Measurements from ENCODE around the gene CLCN3. TPM values are rescaled to one million over a fixed set of nuclear protein-coding genes. Genes with fewer than 3 reads are reported as not detected.

CLCN3 gene
- total RNA-seq, 2 donors from 2014 or later = 137 to 148 TPM

DNA sequence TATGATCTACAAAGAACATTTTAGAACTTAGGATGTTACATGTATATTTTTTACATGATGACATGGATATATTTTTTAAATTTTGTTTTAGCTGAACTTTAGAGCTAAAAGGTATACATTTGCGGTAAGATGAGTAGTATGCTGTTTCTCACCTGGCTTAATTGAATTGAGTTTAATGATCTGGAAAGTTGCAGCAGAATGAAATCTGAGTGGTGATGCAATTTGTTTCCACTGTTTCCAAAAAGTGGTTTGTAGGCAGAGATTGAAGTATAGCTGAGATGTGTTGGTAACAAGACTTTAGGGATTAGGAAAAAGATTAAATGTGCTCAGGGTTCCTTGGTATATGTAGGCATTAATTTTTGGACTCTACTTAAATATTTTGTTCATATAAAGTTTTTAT lies 69.3 kb downstream of the CLCN3 start:
- no peaks in the 10 kb centered on the region for H3K9me3 ChIP-seq
- H3K27me3 ChIP-seq = no peaks in the 10 kb centered on the region
- H3K27ac ChIP-seq = no peak overlapping the region
- H3K9ac ChIP-seq (ENCODE audit: low read depth in 2 of 2, low read length in 2 of 2) = no peak overlapping the region
- H3K36me3 ChIP-seq = peaks cover 6% of the 10 kb centered on the region
- no peak for DNase-seq
- TF ChIP-seq, protein P1, sequence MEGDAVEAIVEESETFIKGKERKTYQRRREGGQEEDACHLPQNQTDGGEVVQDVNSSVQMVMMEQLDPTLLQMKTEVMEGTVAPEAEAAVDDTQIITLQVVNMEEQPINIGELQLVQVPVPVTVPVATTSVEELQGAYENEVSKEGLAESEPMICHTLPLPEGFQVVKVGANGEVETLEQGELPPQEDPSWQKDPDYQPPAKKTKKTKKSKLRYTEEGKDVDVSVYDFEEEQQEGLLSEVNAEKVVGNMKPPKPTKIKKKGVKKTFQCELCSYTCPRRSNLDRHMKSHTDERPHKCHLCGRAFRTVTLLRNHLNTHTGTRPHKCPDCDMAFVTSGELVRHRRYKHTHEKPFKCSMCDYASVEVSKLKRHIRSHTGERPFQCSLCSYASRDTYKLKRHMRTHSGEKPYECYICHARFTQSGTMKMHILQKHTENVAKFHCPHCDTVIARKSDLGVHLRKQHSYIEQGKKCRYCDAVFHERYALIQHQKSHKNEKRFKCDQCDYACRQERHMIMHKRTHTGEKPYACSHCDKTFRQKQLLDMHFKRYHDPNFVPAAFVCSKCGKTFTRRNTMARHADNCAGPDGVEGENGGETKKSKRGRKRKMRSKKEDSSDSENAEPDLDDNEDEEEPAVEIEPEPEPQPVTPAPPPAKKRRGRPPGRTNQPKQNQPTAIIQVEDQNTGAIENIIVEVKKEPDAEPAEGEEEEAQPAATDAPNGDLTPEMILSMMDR (IDR thresholded peaks at IDR 0.05) = no peak
- intact Hi-C loops (cut with DNase I) = no loop called here
- H3K4me1 ChIP-seq = no peaks in the 10 kb centered on the region
- H3K4me3 ChIP-seq = no peak overlapping the region

DNA sequence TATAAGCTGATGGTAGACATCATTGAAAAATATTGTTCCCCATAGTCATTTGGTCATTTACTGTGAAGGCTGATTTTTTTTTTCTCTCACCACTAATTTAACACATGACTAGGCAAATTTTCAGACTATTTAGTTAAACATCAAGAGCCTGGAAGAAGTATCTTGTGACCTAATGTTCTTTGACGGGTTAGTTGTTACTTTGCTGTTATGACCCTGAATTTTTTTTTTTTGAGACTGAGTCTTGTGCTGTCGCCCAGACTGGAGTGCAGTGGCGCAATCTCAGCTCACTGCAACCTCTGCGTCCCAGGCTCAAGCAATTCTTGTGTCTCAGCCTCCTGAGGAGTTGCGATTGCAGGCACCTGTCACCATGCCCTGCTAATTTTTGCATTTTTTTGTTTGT lies 70.4 kb downstream of the CLCN3 start:
- H3K9ac ChIP-seq (ENCODE audit: low read depth in 2 of 2, low read length in 2 of 2) = no peak overlapping the region
- peaks cover 6% of the 10 kb centered on the region for H3K36me3 ChIP-seq
- H3K4me3 ChIP-seq = no peak overlapping the region
- H3K27me3 ChIP-seq = no peaks in the 10 kb centered on the region
- intact Hi-C loops (cut with DNase I) = no loop called here
- H3K9me3 ChIP-seq = no peaks in the 10 kb centered on the region
- no peaks in the 10 kb centered on the region for H3K4me1 ChIP-seq
- TF ChIP-seq, protein P1 (IDR thresholded peaks at IDR 0.05) = no peak
- no peak for DNase-seq
- H3K27ac ChIP-seq = no peak overlapping the region

DNA sequence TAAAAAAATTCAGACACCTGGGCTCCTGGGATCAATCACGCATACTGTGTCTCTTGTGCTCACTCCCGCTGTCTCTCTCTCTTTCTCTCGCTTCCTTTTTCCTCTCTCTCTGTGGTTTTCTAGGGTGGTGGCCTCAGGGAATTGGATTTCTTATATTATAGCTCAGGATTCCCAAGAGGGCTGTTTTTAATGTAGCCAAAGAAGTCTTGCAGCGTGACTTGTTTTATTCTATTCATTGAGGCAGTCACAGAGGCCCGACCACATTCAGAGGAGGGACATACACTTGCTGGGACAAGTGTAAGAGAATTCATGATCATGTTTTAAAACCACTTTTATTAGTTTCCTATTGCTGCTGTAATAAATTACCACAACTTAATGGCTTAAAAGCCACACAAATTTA lies 78.0 kb downstream of the CLCN3 start:
- Histone ChIP-seq H3K9me3 (no peaks in the 10 kb centered on the region), H3K4me1 (no peaks in the 10 kb centered on the region), H3K9ac (ENCODE audit: low read depth in 2 of 2, low read length in 2 of 2) (no peak overlapping the region), H3K27ac (no peak overlapping the region), H3K27me3 (no peaks in the 10 kb centered on the region), H3K4me3 (no peak overlapping the region), H3K36me3 (peaks cover 9% of the 10 kb centered on the region)
- intact Hi-C loops (cut with DNase I) = no loop called here
- TF ChIP-seq, protein P1 (IDR thresholded peaks at IDR 0.05) = no peak
- DNase-seq = no peak

DNA sequence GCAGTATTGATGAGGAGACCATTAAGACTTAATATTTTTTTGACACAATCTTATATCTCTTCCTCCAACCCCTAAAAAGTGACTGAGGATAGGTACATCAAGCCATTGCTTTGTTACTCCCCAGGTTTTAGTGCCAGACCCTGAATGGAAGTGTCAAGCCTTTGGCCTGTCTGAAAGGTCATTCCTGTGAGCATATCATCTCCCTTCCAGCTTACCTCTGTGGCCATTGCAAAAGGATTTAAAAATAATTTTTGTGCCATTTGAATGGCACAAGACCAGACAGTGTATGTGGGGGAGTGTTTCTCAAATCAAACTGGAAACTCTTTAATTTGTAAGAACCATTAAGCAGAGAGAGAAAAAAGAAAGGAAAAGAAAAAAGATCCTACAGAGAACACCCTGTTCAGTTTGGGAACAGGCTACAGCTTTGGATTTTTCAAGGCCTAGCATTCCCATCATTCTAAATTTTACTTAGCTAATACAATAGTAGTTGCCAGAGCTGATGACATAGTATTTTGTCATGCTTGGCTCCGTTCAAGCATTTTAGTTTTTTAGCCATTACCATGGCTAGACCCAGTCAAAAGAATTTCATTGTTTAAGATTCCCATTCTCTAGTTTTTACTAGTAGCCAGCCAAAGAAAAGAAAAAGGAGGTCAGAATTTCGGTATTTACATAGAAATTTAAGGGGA lies 87.7 kb downstream of the CLCN3 start:
- no peak overlapping the region for H3K9ac ChIP-seq (ENCODE audit: low read depth in 2 of 2, low read length in 2 of 2)
- H3K4me1 ChIP-seq = no peaks in the 10 kb centered on the region
- TF ChIP-seq, protein P1 (IDR thresholded peaks at IDR 0.05) = no peak
- H3K9me3 ChIP-seq = no peaks in the 10 kb centered on the region
- no peak overlapping the region for H3K27ac ChIP-seq
- intact Hi-C loops (cut with DNase I) = no loop called here
- no peaks in the 10 kb centered on the region for H3K36me3 ChIP-seq
- no peaks in the 10 kb centered on the region for H3K27me3 ChIP-seq
- H3K4me3 ChIP-seq = no peak overlapping the region
- no peak for DNase-seq

DNA sequence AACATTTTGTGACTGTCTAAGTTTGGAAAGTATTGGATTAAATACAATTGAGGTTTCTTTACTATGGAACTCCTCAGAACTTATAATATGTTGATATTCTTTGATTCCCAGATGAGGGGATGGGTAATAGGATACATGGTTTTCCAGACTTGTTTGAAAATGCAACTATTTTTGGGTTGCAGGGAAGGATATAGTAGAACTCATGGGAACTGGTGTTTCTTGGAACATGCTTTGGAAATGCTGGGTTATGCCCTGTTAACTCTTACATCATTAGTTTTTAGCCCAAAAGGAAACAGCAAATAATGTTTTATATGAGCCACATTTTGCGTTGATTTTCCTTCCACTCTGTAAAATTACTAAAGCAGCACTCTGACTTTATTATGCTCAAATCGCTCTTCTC lies 95.4 kb downstream of the CLCN3 start:
- Histone ChIP-seq H3K4me3 (no peak overlapping the region), H3K4me1 (no peaks in the 10 kb centered on the region), H3K36me3 (peaks cover 5% of the 10 kb centered on the region), H3K27ac (no peak overlapping the region), H3K27me3 (no peaks in the 10 kb centered on the region), H3K9me3 (no peaks in the 10 kb centered on the region), H3K9ac (ENCODE audit: low read depth in 2 of 2, low read length in 2 of 2) (no peak overlapping the region)
- TF ChIP-seq, protein P1 (IDR thresholded peaks at IDR 0.05) = no peak
- DNase-seq = no peak
- intact Hi-C loops (cut with DNase I) = no loop called here
